MCF 10A (cell line): Measurements from ENCODE around the gene HES7. TPM values are rescaled to one million over a fixed set of nuclear protein-coding genes. Genes with fewer than 3 reads are reported as not detected.

ENCODE experiments used
- BruUV-seq: library from RNA; stranded (reverse); fragments of 400-500 nt; replicated peaks from 2 replicates; lab custom pipeline; 2021; lab: Mats Ljungman, UMichigan
- CTCF ChIA-PET: fragments of 300-600 bp; sonication (Branson Sonifier 250); formaldehyde crosslinking; extraction: SDS; loops from one replicate; lab custom pipeline; 2021; ENCODE audit warnings: antibody characterized with exemption, inconsistent platforms; lab: Yijun Ruan, JAX
- POLR2A ChIA-PET: fragments of 300-600, 350-650 bp; sonication (Branson Sonifier 250); formaldehyde crosslinking; extraction: SDS; loops from one replicate; lab custom pipeline; 2020; ENCODE audit warnings: antibody characterized with exemption, inconsistent platforms; lab: Yijun Ruan, JAX
- DNase-seq: peaks from one replicate; pipeline ENCODE4 v3.0.0-alpha.2; 2018; ENCODE audit not compliant: unreplicated experiment
- H3K27ac Mint-ChIP-seq: one replicate; pipeline ENCODE4 v1.8.0; 2022; ENCODE audit warnings: mild to moderate bottlenecking, low read depth, mixed read lengths; ENCODE audit not compliant: unreplicated experiment
- H3K27me3 Mint-ChIP-seq: one replicate; pipeline ENCODE4 v1.8.0; 2022; ENCODE audit warnings: mixed read lengths; ENCODE audit not compliant: insufficient read depth, unreplicated experiment
- H3K36me3 Mint-ChIP-seq: one replicate; pipeline ENCODE4 v1.8.0; 2022; ENCODE audit warnings: mild to moderate bottlenecking, moderate library complexity, mixed read lengths; ENCODE audit not compliant: insufficient read depth, unreplicated experiment
- H3K4me1 Mint-ChIP-seq: one replicate; pipeline ENCODE4 v1.8.0; 2022; ENCODE audit warnings: mixed read lengths; ENCODE audit not compliant: insufficient read depth, unreplicated experiment
- H3K4me3 Mint-ChIP-seq: one replicate; pipeline ENCODE4 v1.8.0; 2022; ENCODE audit warnings: mild to moderate bottlenecking, moderate library complexity, mixed read lengths; ENCODE audit not compliant: unreplicated experiment
- H3K9me3 Mint-ChIP-seq: one replicate; pipeline ENCODE4 v1.8.0; 2022; ENCODE audit warnings: mixed read lengths; ENCODE audit not compliant: unreplicated experiment
- intact Hi-C: fragments of 100-400 bp; cut with micrococcal nuclease; formaldehyde crosslinking; loops from 2 replicates; pipeline ENCODE4 v1.14.1; 2022
- total RNA-seq: library from RNA; stranded (reverse); gene quantifications from 2 replicates; pipeline ENCODE4 v1.2.3, GENCODE V29; 2022
- TF ChIP-seq, protein P1 (sequence below): fragments of 200-600 bp; IDR thresholded peaks from one replicate; pipeline ENCODE4 v1.8.0; 2022; ENCODE audit warnings: antibody characterized with exemption, mild to moderate bottlenecking; ENCODE audit not compliant: unreplicated experiment

HES7 gene
- total RNA-seq, 1 experiment from 2014 or later, result 5.9 TPM

DNA sequence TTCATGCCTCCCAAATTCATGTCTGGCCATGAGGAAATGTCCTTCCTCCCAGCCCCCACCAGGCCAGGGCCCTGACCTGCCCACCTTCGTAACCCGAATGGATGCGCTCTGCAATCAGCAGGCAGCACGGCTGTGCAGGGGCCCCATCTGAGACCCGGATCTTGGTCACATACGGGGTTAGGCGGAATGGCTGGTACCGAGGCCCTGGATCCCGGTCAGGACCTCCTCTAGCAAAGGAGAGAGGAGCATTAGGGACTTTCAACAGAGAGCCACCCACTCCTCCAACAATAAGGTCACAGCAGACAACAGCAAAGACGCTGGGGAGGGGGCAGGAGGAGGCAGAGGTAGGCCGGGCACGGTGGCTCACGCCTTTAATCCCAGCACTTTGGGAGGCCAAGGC is 24.7 kb upstream of the HES7 start:
- Mint-ChIP-seq H3K36me3 (no peaks in the 10 kb centered on the region), H3K9me3 (no peaks in the 10 kb centered on the region), H3K4me1 (peaks cover 25% of the 10 kb centered on the region), H3K27ac (peak overlapping the region; percentile 16), H3K27me3 (no peaks in the 10 kb centered on the region), H3K4me3 (no peak overlapping the region)
- ChIA-PET CTCF (interaction anchor here (1.1 kb wide), 1 partner anchor 10 kb away, joined by 4 read pairs; no protein-coding TSS in a partner anchor), POLR2A (interaction anchor here (0.7 to 16.5 kb wide), 5 partner anchors 8 to 75 kb away, joined by 3 to 429 read pairs (median 7); no protein-coding TSS in a partner anchor)
- no peak for DNase-seq
- TF ChIP-seq, protein P1, sequence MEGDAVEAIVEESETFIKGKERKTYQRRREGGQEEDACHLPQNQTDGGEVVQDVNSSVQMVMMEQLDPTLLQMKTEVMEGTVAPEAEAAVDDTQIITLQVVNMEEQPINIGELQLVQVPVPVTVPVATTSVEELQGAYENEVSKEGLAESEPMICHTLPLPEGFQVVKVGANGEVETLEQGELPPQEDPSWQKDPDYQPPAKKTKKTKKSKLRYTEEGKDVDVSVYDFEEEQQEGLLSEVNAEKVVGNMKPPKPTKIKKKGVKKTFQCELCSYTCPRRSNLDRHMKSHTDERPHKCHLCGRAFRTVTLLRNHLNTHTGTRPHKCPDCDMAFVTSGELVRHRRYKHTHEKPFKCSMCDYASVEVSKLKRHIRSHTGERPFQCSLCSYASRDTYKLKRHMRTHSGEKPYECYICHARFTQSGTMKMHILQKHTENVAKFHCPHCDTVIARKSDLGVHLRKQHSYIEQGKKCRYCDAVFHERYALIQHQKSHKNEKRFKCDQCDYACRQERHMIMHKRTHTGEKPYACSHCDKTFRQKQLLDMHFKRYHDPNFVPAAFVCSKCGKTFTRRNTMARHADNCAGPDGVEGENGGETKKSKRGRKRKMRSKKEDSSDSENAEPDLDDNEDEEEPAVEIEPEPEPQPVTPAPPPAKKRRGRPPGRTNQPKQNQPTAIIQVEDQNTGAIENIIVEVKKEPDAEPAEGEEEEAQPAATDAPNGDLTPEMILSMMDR, result no peak
- BruUV-seq, result no TSS peak
- intact Hi-C loops, result no loop called here

DNA sequence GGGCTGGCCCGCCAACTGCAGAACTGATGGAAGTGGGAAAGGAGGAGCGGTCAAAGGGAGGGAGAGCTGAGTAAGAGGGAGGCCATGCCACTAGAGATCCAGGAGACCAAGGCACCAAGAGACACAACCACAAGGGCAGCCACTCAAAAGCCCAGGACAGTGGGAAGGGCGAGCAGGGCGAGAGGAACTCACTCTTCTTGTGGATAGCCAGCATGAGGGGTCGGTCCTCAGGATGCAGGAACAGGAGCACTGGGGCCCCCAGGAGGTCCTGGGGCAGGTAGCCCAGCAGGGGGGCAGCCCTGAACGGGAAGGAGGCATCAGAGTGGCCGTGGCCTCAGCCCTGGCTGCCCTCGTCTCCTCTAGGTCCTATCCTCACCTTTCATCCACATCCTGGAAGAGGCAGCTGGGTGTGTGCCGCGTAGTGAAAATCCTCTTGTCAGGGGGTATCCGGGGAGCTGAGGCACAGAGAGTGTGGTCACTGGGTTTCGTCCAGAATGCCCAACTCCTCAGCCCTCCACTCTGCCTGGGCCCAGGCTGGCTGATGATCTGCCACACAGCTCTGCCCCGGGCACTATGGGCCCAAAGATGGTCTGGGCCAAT is 24.0 kb upstream of the HES7 start:
- Mint-ChIP-seq H3K4me3 (no peak overlapping the region), H3K27me3 (no peaks in the 10 kb centered on the region), H3K27ac (peak overlapping the region; percentile 35), H3K4me1 (peaks cover 19% of the 10 kb centered on the region), H3K9me3 (no peaks in the 10 kb centered on the region), H3K36me3 (no peaks in the 10 kb centered on the region)
- TF ChIP-seq, protein P1, result no peak
- POLR2A ChIA-PET, result interaction anchor here (0.7 to 16.5 kb wide), 3 partner anchors 9 to 26 kb away, joined by 3 to 429 read pairs (median 4); no protein-coding TSS in a partner anchor
- no peak for DNase-seq
- CTCF ChIA-PET, result interaction anchor here (0.6 to 1.1 kb wide), 4 partner anchors 11 to 569 kb away, joined by 3 to 4 read pairs (median 4); partner anchors contain the start of gene CD68
- intact Hi-C loops, result no loop called here
- BruUV-seq, result no TSS peak

DNA sequence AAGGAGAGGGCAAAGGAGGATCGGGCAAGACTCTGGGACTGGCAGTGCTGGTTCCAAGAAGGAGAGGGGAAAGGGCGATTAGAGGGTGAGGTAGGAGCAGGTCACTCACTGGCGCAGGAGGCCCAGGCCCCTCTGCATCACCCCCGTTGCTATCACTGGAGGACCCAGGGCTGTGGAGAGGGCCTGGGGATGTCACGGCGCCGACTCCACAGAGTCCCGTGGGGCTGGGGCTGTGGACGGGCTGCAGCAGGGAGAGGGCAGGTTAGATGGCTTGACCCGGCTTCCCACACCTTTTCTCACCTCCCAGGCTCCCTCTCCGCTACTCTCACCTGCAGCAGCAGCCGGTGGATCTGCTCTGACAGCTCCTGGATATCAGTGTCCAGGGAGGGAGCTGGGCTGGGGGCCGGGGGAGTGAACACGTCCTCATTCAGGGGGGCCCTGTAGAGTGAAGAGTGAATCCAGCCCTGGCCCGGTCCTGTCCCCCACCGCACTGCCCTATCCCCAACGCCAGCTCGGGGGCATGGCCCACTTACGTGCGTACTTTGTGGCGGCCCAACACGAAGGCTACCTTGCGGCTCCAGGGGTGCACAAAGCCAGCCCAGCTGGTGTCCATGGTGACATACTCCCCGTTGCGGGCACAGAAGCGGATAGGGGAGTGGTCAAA is 23.4 kb upstream of the HES7 start:
- TF ChIP-seq, protein P1, result no peak
- Mint-ChIP-seq H3K4me1 (peaks cover 18% of the 10 kb centered on the region), H3K9me3 (no peaks in the 10 kb centered on the region), H3K27me3 (no peaks in the 10 kb centered on the region), H3K27ac (peak overlapping the region; percentile 35), H3K4me3 (no peak overlapping the region), H3K36me3 (no peaks in the 10 kb centered on the region)
- CTCF ChIA-PET, result interaction anchor here (0.6 kb wide), 4 partner anchors 32 to 568 kb away, joined by 3 to 4 read pairs (median 4); partner anchors contain the start of gene CD68
- no peak for DNase-seq
- POLR2A ChIA-PET, result interaction anchor here (0.9 to 19.5 kb wide), 3 partner anchors 7 to 10 kb away, joined by 4 to 429 read pairs (median 429); partner anchors contain the start of gene PER1
- no TSS peak for BruUV-seq
- intact Hi-C loops, result no loop called here
